Right renal cortex interstitium (tissue), 3 donors: Measurements from ENCODE around the gene TRIM39. TPM values are rescaled to one million over a fixed set of nuclear protein-coding genes. Genes with fewer than 3 reads are reported as not detected.
"Not testable (repeated sequence)": the region's sequence is repeated elsewhere in the genome, so short reads cannot be mapped to it uniquely, and the experiment has no call there.

Experiments used
- DNase-seq, 3 donors: peaks; one replicate each; pipeline ENCODE4 v3.0.0-alpha.2; 2013; ENCODE audit warnings: low read depth in 3 of 3, low spot score in 2 of 3
- polyA plus RNA-seq, 3 donors: library from polyadenylated mRNA; unstranded; fragments of 120-200 nt; gene quantifications; one replicate each; pipeline ENCODE4 v1.2.1, GENCODE V29; 2013; ENCODE audit not compliant: insufficient read length in 3 of 3

Gene TRIM39
- polyA plus RNA-seq, 3 donors, result 13.1 to 14.1 (median 13.7) TPM

DNA sequence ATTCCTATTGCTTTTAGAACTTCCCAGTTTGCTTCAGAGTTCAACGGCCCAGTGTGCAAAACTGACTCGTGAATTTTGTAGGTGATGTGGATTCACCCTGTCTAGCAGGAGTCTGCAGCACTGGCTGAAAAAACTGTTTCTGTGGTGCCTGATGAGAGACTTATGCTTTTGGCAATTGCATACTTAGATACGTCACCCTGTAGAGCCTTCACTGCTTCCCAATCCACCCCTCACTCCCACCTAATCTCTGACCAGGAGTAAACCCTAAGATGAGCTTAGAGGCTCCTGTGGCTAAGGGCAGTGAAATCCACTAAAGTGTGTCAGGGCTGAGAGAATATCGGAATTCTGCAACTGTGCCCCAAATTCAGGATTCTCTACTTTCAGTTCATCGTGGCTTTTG lies 32.5 kb downstream of the TRIM39 start:
- DNase-seq, result no peak

DNA sequence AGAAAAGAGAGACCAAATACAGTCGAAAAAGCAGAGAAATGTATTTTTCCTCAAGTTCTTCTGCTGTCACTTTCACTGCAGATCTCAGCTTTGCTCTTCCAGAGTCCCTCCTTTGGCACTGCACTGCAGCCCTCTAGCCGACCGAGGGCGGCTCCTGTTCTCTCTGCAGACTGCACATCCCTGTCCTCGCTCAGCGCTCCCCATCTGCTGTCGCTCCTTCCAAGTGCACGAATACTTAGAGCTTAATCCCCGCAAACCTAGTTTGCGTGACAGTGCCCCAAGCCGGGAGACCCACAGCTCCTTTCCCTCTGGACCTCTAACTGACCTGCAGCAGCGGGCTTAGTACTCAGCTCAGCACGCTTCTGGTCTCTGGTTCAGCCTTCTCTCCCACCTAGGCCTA lies 33.4 kb downstream of the TRIM39 start:
- no peak for DNase-seq

DNA sequence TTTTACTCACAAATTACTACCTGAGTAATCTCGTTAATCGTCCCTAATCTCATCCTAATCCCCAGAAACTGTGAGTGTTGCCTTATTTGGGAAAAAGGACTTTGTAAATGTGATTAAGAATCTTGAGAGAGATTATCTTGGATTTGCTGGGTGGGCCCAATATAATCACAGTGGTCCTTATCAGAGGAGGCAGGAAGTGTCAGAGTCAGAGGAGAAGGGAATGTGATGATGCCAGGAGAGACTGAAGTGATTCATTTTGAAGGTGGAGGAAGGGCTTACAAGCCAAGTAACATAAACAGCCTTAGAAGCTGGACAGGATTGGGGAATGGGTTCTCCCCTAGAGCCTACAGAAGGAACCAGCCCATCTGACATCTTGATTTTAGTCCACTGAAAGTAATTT lies 34.9 kb downstream of the TRIM39 start:
- DNase-seq, result no peak

DNA sequence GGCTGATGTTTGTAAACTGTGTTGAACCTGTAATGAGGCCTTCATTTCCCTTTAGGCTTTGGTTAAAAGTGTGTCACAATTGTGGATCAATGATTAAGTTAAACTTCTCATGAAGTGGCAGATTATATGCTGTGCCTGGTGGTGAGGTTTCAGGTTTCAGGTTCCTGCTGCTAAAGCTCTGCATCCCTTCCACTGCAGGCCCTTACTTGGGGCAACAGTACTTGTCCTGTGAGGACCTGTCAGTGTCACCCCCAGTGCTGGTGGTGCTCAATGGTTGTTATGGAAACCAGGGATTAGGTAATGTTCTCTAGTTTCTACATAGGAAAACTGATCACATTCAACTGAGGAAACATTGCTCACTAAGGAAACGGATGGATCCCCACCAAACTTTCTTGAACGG lies 36.7 kb downstream of the TRIM39 start:
- DNase-seq, result no peak

DNA sequence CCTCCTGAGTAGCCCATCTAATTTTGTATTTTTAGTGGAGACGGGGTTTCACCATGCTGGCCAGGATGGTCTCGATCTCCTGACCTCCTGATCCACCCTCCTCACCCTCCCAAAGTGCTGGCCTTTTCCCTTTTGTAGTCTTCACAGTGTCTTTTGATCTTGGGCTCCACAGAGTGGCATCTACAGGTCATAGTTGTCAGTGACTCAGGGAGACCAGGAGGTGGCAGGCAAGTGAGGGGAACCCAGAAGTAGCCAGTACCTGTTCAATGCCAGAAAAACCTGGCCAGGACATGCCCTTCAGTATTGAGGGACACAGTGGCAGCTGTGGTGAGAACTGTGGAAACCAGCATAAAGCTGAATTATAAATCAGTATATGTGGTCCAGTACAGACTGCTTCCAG lies 37.9 kb downstream of the TRIM39 start:
- DNase-seq, result no peak

DNA sequence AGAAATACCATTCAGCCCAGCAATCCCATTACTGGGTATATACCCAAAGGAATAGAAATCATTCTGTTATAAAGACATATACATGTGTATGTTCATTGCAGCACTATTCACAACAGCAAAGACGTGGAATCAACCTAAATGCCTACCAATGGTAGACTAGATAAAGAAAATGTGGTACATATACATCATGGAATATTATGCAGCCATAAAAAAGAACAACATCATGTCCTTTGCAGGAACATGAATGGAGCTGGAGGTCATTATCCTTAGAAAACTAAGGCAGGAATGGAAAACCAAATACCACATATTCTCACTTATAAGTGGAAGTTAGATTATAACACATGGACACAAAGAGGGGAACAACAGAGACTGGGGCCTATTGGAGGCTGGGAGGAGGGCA lies 42.6 kb downstream of the TRIM39 start:
- not testable (repeated sequence) for DNase-seq

DNA sequence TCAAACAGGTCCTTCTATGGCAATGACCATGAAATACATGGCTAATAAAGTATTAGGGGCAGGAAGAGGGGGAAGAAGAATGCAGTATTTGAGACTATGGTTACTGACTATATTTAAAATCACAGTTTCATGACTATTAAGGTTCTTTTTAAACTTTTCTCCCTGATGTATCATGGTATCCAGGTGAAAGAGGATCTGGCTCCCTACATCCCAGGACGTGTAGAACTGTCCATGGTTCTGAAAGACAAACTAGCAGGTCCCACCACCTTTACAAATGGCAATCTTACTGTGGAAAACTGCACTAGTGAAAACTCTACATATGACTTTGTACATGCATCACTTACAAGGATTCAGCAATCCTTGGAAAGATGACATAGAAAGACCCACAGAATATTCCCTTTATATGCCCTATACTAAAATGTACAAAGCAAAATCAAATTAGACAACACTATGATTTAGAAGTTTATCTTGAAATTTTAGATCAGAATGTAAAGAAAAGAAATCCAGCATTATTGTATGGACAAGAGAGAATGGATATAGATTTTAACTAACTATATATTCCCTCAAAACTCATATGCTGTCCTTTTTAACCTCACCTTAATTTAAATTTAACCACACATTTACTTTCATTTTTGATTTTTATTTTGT lies 51.7 kb downstream of the TRIM39 start:
- DNase-seq, result peak; percentile 27 to 36 (median 36)

DNA sequence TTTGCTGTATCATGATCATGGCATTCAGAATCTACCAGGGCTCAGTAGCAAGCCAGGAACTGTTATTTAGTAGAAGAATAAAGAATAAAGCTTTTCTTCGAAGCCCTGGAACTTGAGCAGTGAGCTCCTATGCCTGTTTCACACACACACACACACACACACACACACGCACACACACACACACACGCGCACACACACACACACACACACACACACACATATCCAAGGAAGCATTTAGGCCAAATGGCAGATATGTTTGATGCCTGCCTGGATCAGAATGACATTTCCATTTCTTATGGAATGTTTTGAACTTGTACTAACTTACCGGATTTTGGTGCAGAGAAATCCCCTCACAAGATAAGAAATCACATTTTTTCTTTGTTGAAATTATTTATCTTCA lies 53.7 kb downstream of the TRIM39 start:
- DNase-seq, result no peak

DNA sequence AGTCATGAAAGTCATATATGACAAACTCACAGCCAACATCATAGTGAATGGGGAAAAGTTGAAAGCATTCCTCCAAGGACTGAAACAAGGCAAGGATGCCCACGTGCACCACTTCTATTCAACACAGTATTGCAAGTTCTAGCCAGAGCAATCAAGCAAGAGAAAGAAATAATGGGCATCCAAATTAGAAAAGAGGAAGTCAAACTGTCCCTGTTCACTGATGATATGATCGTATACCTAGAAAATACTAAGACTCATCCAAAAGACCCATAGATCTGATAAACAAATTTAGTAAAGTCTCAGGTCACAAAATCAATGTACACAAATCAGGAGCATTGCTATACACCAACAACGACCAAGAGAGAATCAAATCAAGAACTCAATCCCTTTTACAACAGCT lies 59.4 kb downstream of the TRIM39 start:
- DNase-seq, result no peak

DNA sequence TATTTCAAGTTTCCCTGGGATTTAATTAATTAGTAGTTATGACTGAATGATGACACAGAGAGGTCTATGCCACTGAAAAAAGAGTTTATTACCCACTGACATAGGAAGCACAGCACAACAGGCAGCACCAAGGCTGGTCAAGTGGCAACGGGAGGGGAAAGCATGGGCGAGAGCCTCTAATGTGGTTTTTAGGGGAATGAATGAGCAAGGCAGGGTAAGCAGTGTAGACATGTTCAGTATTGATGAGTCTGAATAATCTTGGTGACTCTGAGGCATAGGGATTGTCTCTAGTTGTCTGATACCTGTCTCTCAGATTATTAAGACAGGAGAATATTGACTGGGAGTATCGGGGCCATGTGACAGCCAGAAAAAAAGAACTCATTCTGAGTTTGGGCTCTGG lies 64.5 kb downstream of the TRIM39 start:
- DNase-seq, result no peak

Other genes with a start within 250 kb of the TRIM39 start
- under 1 TPM in 1 of 3 donors, not detected in 2; 0.26 TPM for gene TRIM31, start 213.8 kb upstream of the TRIM39 start, polyA plus RNA-seq
- gene TRIM40, start 190.8 kb upstream of the TRIM39 start, polyA plus RNA-seq, result under 1 TPM in 2 of 3 donors, not detected in 1; 0.07 to 0.10 TPM
- under 1 TPM; 0.36 to 0.82 (median 0.47) TPM for gene TRIM10, start 165.7 kb upstream of the TRIM39 start, polyA plus RNA-seq
- gene TRIM15, start 163.4 kb upstream of the TRIM39 start, polyA plus RNA-seq, result under 1 TPM; 0.19 to 0.28 (median 0.26) TPM
- 10 to 100 TPM; 33.3 to 36.5 (median 35.3) TPM for gene TRIM26, start 113.5 kb upstream of the TRIM39 start, polyA plus RNA-seq
- 10 to 100 TPM; 29.4 to 32.0 (median 31.5) TPM for gene RPP21, start 18.2 kb downstream of the TRIM39 start, polyA plus RNA-seq
- 100 to 1,000 TPM; 114 to 118 (median 114) TPM for gene HLA-E, start 162.6 kb downstream of the TRIM39 start, polyA plus RNA-seq
- 10 to 100 TPM; 75.7 to 89.8 (median 80.4) TPM for gene GNL1, start 229.6 kb downstream of the TRIM39 start, polyA plus RNA-seq
- 10 to 100 TPM; 29.5 to 31.5 (median 30.2) TPM for gene PRR3, start 230.4 kb downstream of the TRIM39 start, polyA plus RNA-seq
- 10 to 100 TPM; 71.2 to 76.2 (median 73.3) TPM for gene ABCF1, start 244.5 kb downstream of the TRIM39 start, polyA plus RNA-seq